COLO829 (cell line): Measurements from ENCODE around the gene CRYM.

Experiments used
- DNase-seq: peaks from one replicate; pipeline ENCODE4 v3.0.0; 2012; ENCODE audit warnings: low spot score

The CRYM gene

GRCh38 chr16:21244518-21245215 lies 33.4 kb downstream of the CRYM start:
- no peak for DNase-seq

- DNase-seq: no peak
Measured at GRCh38 chr16:21242756-21243155, 35.3 kb downstream of the CRYM start.

GRCh38 chr16:21239646-21240045 lies 38.4 kb downstream of the CRYM start:
- DNase-seq: no peak

- DNase-seq: no peak
Measured at GRCh38 chr16:21236831-21237230, 41.3 kb downstream of the CRYM start.

- no peak for DNase-seq
Measured at GRCh38 chr16:21235199-21235585, 42.9 kb downstream of the CRYM start.

GRCh38 chr16:21233521-21234150 lies 44.5 kb downstream of the CRYM start, which contains the start of gene ANKS4B:
Gene ANKS4B (plus strand): TSS chr16:21233699. CDS start chr16:21233738, 39 bp downstream.
- DNase-seq: no peak

- no peak for DNase-seq
Measured at GRCh38 chr16:21233045-21233520, 45.0 kb downstream of the CRYM start.

GRCh38 chr16:21228361-21228872 lies 49.7 kb downstream of the CRYM start:
- DNase-seq: no peak

- no peak for DNase-seq
Measured at GRCh38 chr16:21227866-21228265, 50.2 kb downstream of the CRYM start.

- peak; percentile 80 for DNase-seq
Measured at GRCh38 chr16:21226749-21227148, 51.3 kb downstream of the CRYM start.

- no peak for DNase-seq
Measured at GRCh38 chr16:21224800-21225199, 53.3 kb downstream of the CRYM start.

GRCh38 chr16:21223787-21224186 lies 54.3 kb downstream of the CRYM start:
- no peak for DNase-seq

GRCh38 chr16:21222495-21223337 lies 55.4 kb downstream of the CRYM start:
- no peak for DNase-seq

- DNase-seq: no peak
Measured at GRCh38 chr16:21219551-21219950, 58.5 kb downstream of the CRYM start.

- no peak for DNase-seq
Measured at GRCh38 chr16:21218153-21218552, 59.9 kb downstream of the CRYM start.

GRCh38 chr16:21217121-21217520 lies 61.0 kb downstream of the CRYM start:
- DNase-seq: no peak

GRCh38 chr16:21214086-21214485 lies 64.0 kb downstream of the CRYM start:
- no peak for DNase-seq

GRCh38 chr16:21211486-21211885 lies 66.6 kb downstream of the CRYM start, which contains the start of gene ZP2:
Gene ZP2 (minus strand): TSS chr16:21211574. CDS start chr16:21211547, 27 bp downstream.
- DNase-seq: no peak
